Hematopoietic multipotent progenitor cell treated with erythropoietin and hydrocortisone succinate and interleukin-3 and kit ligand, for 8 days (in vitro differentiated cells): ENCODE measurements around the gene RPS29.
A peak's percentile ranks its signal among the peaks of the same experiment; 100 is the strongest.
"Not testable (repeated sequence)": the region's sequence is repeated elsewhere in the genome, so short reads cannot be mapped to it uniquely, and the experiment has no call there.

ENCODE experiments used
- DNase-seq: peaks from one replicate; pipeline ENCODE4 v3.0.0-alpha.2; 2015

RPS29 gene

DNA sequence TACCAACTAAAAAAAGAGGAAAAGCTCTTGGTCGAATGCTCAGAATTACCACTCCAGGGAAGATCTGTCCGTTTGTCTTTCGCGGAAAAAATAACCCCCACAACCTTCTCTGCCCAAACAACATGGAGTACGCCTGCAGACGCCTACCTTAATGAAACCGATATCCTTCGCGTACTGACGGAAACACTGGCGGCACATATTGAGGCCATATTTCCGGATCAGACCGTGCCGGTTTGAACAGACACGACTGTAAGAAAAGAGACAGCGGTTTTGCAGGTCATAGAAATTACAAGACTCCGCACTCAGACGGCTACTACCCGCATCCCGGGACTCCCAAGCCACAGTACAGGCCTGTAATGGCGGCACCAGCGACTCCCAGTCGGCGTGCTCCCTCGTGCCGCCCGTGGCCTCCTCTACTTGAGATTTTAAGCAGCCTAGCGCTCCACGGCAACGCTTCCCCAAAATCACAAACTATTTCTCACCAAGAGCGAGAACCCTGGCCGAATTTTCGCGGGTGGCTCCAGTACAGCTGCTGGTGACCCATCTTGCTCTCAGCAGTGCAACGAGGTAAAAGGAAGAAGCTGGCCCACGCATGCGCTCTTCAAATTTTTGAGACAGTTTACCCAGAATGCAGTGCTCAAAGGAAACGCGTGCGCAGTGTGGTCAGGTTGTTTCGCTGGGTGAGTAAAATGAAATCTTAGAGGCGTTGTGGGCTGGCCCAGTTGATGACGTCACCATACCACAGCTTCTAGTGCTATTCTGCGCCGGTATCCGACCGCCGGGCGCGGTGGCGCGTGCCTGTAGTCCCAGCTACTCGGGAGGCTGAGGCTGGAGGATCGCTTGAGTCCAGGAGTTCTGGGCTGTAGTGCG, at the start of gene RPS29:
TSS of gene RPS29 (minus strand) at position 578 of the 870 bp plus-strand sequence. CDS start at position 544, 34 bp downstream.
- DNase-seq: peak; percentile 100

DNA sequence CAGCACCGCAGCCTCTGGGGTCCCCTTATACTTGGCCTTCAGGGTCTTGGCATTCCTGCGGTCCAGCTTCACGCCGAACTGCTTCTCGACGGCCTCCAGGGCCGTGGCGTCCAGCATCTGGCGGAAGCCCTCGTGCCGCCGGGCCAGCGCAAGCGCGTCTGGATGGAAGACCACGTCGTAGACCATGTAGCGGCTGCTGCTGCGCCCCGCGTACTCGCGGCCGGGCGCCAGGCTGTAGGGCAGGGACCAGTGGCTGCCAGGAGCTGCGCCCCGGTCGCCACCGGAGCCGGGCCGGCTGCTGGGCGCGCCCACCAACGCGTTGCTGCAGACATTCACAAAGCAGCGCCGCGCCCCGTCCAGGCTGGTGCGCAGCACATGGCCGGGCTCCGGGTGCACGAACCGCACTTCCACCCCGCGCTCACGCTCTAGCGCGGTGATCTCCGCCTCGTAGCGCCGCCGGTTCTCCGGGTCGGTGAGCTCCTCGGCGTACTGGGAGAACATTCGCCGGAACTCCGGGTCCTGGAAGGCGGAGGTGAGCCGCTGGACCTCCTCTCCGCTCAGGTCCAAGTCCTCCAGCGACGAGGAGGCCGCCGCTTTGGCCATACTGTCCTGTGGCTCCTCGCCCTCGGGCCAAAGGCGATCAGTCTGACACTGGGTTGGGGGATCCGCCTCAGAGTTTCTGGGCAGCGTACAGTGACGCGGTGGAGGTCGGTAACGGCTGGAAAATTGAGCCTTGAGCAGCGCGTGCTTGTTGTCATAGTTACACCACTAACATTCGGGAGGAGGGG, 48.6 kb upstream of the RPS29 start, which contains the start of gene DNAAF2:
TSS of gene DNAAF2 (minus strand) at position 698 of the 788 bp plus-strand sequence. CDS start at position 603, 95 bp downstream.
- DNase-seq: peak; percentile 79

DNA sequence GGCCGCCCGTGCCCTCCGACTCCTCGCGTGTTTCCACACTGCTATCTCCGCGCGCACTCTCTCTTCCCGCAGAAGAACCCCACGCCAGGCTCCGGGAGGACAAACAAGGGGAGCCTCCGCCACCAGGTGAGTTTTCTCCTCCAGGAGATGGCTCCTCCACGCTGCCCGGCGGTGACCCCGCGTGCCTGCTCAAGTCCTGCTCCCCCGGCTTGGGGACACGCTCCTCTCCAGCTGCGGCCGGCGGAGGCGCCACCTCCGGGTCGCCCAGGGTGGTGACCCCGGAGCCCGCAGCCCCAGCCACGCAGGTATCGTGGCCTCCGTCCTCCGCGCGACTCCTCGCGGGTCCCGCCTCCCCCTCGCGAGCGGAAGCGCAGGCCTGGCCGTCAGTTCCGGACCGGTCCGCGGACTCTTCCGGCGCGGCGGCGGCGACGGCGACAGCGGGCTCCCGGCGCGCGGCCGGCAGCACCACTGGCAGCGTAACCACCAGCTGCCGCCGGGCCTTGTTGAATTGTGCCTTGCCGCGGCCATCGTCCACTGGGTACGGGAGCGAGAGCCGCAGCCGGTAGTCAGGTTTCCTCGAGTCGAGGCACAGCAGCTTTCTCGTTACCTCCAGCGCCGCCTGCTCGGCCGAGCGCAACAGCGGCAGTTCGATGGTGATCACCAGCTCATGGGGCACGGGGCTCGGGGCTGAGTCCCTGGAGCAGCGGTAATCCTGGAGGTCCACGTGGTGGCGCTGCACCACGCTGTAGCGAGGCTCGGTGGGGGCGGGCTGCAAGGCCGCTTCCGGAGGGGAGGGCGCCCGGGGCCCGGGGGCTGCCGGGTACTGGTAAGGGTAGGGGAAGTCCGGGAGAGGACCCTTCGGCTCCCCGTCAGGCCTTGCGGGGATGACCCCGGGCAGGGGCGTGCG, 47.7 kb upstream of the RPS29 start:
- peak; percentile 92 for DNase-seq

- no peak for DNase-seq
These were observed 38.0 kb upstream of the RPS29 start for GRCh38 chr14:49623941-49624839.

- DNase-seq: no peak
These were observed 37.2 kb upstream of the RPS29 start for GRCh38 chr14:49623387-49623786.

- no peak for DNase-seq
These were observed 35.9 kb upstream of the RPS29 start for GRCh38 chr14:49622022-49622607.

DNA sequence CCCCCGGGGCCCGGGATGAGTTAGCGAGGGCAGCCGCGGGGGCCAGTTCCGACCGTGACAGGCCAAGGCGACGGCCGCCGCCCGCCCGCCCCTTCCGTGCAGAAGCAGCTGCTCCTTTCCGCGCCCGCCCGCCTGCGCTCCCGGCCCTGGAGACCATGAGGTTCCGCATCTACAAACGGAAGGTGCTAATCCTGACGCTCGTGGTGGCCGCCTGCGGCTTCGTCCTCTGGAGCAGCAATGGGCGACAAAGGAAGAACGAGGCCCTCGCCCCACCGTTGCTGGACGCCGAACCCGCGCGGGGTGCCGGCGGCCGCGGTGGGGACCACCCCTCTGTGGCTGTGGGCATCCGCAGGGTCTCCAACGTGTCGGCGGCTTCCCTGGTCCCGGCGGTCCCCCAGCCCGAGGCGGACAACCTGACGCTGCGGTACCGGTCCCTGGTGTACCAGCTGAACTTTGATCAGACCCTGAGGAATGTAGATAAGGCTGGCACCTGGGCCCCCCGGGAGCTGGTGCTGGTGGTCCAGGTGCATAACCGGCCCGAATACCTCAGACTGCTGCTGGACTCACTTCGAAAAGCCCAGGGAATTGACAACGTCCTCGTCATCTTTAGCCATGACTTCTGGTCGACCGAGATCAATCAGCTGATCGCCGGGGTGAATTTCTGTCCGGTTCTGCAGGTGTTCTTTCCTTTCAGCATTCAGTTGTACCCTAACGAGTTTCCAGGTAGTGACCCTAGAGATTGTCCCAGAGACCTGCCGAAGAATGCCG, 35.1 kb upstream of the RPS29 start:
- DNase-seq: peak; percentile 53

DNA sequence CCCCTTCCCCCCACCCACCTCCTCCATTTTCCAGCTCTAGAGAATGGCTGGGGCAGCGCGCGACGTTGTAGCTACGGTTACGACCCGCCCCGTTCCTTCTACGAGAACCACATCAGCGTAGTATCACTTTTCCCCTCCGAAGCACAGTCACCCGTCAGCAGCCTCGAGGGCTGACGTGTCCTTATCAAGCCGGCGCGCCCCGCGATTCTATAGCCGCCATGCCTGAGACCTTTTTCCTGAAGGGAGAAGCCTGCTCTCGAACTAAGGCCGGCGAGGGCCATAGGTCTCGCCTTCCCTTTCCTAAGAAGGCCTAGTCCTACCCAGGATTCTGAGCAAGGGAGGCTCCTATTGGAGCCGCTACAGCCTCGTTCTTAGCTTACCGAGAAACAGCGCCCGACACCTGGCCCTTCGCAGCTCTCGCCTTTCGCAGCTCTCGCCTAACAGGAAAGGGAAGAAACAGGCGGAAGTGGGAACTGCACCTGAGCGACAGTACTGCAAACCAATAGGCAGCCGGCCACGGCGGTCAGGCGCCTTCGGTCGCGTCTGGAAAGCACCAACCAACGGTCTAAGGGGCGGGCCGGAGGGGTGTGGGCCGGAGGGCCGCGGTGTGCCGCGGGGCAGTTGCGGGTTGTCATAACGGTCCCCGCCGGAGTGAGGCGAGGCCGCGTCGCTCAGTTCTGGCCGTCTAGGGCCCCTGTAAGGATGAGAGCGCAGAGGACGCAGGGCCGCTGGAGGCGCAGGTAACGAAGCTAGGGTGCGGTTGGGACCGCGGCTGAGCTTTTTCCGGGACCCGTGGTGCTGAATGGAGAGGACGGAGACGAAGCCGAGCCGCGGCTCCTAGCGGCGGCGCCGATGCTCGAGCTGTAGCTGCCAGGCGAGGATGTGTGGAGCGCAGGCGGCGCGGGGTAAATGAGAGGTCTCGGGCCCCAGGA, 34.3 kb upstream of the RPS29 start, which contains the start of the genes MGAT2 and RPL36AL:
TSS of gene MGAT2 (plus strand) at position 618 of the 932 bp plus-strand sequence. CDS start 470 bp downstream, outside the sequence.
TSS of gene RPL36AL (minus strand) at position 445 of the 932 bp plus-strand sequence. CDS start 1,522 bp downstream, outside the sequence.
- DNase-seq: peak; percentile 98

GRCh38 chr14:49619730-49620129, 33.5 kb upstream of the RPS29 start:
- no peak for DNase-seq

- DNase-seq: not testable (repeated sequence)
These were observed 33.1 kb upstream of the RPS29 start for GRCh38 chr14:49619273-49619672.

- no peak for DNase-seq
These were observed 31.8 kb upstream of the RPS29 start for GRCh38 chr14:49617852-49618519.

DNA sequence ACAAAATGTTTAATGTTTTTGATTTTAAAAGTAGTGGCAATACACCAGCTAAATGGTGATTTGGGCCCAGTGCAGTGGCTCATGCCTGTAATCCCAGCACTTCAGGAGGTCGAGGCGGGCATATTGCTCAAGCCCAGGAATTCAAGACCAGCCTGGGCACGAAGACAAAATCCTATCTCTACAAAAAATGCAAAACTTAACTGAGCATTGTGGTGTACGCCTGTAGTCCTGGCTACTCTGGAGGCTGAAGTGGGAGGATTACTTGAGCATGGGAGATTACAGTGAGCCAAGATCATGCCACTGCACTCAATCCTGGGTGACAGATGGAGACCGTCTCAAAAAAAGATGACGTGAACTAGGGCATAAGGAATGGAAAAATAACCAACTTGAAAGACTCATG, 29.6 kb upstream of the RPS29 start:
- peak; percentile 78 for DNase-seq

- peak; percentile 83 for DNase-seq
These were observed 28.0 kb upstream of the RPS29 start for GRCh38 chr14:49614196-49614595.

- no peak for DNase-seq
These were observed 26.5 kb upstream of the RPS29 start for GRCh38 chr14:49612671-49613070.

DNA sequence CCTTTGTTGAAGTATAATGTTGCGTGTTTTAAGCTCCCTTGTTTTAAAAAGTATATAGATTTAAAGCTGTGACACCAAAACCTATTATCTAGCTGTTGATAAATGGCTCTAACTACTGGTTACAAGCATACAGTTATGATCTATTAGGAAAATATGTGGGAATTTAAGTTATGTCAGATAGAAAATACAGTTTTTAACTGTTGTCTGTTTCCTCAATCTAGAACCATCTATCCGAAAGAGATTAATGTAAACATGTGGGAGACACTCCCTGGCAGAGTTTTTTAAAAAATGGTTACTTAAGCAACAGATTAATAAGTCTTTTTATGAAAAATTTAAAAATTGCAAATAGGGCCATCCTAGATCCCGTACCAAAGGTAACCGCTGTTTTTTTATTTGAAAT, 26.1 kb upstream of the RPS29 start:
- no peak for DNase-seq

GRCh38 chr14:49607583-49607982, 21.4 kb upstream of the RPS29 start:
- DNase-seq: no peak

- peak; percentile 82 for DNase-seq
These were observed 12.5 kb upstream of the RPS29 start, which contains the start of gene LRR1 for GRCh38 chr14:49598485-49599300. Gene LRR1 (plus strand): TSS chr14:49598940. CDS start chr14:49599021, 81 bp downstream.
